HG03060 (cell line): ENCODE results near the gene COQ4.

Source experiments
- ATAC-seq: cut with Tn5 transposase; IDR thresholded peaks from one replicate; pipeline ENCODE4 v1.9.1; 2021; ENCODE audit warnings: low read depth, moderate number of reproducible peaks; ENCODE audit not compliant: unreplicated experiment

Gene COQ4

GRCh38 chr9:128370752-128371629 lies 48.4 kb downstream of the COQ4 start, which contains the start of gene URM1:
URM1 (plus strand) TSS chr9:128371374; CDS start chr9:128371381, 7 bp downstream.
- ATAC-seq = peak; percentile 82

GRCh38 chr9:128371630-128372117 lies 49.0 kb downstream of the COQ4 start:
- ATAC-seq = no peak

GRCh38 chr9:128372188-128372641 lies 49.6 kb downstream of the COQ4 start:
- ATAC-seq = no peak

DNA sequence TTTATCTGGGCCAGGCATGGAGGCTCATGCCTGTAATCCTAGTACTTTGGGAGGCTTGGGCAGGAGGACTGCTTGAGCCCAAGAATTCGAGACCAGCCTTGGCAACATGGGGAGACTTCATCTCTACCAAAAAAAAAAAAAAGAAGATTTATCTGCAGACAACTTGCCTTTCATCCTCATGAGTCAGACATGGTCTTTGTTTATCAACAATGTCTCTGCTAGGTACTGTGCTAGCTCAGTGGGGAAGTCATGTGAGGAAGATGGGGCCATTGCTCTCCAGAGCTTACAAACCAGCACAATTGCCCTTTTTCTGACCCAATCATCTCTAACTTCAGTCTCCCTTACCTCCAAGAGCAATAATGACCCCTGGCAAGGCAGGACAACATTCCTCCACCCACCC lies 50.1 kb downstream of the COQ4 start:
- ATAC-seq = no peak

GRCh38 chr9:128374221-128374675 lies 51.6 kb downstream of the COQ4 start:
- ATAC-seq = no peak

GRCh38 chr9:128375865-128376264 lies 53.2 kb downstream of the COQ4 start:
- no peak for ATAC-seq

DNA sequence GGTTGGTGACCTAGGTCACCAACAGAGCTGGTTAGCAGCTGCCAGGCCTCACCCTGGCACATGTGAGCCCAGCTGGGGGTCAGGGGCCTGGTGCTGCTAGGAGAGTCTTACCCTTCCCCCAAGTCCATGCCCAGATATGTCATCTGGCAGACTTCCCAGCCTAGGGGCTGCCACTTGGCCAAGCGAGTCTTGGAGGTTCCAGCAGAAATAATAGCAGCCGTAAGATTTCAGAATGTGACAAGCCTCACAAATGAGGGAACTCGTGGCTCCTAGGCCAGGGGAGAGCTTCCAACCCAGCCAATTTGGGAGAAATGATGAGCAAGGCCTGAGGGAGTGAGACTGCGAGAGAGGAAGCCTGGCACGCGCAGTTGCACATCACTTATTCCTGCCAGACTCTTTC lies 59.6 kb downstream of the COQ4 start:
- ATAC-seq = no peak

DNA sequence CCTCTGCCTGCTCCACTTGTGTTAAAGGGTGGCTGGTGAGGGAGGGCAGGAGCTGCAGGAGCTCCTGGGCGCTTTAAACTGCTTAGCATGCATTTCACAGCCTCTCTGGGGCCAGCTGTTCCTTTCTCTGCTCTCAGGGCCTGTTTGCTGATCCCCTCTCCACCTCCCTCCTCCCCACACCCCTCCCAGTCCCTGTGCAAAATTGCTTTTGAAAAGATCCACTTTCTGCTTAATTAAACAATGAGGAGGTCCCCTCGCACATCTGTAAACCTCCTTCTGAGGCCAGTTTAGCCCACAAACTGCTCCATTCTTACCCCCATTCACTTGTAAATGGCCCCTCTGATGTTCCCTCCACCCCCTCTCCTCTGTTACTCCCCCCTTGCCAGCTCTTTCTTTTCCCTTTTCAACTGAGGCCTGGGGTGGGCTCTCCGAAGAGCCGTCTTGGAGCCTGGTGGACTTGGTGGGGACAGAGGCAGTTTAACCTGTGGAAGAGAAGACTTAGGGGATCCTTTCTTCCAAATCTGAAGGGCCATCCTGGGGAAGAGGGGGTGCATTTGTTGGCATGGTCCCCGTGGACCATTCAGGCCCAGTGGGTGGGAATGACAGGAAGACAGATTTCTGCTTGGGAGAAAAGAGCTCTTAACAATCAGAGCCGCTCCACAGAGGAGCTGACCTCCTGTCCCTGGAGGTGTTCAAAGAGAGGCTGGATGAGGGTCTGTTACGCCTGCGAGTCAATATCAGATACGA lies 60.5 kb downstream of the COQ4 start:
- no peak for ATAC-seq
